GM18873 (cell line): Measurements from ENCODE around the gene INAFM2.

Source experiments
- ATAC-seq: cut with Tn5 transposase; IDR thresholded peaks from one replicate; pipeline ENCODE4 v1.9.1; 2021; ENCODE audit warnings: mild to moderate bottlenecking, moderate library complexity, moderate number of reproducible peaks; ENCODE audit not compliant: unreplicated experiment, low FRiP score

The INAFM2 gene

GRCh38 chr15:40323239-40323952 is at the start of gene INAFM2:
TSS of gene INAFM2 (plus strand) at chr15:40323692. CDS start at chr15:40324056, 364 bp downstream.
- peak; percentile 77 for ATAC-seq

GRCh38 chr15:40274350-40275274 is 48.9 kb upstream of the INAFM2 start:
- no peak for ATAC-seq

DNA sequence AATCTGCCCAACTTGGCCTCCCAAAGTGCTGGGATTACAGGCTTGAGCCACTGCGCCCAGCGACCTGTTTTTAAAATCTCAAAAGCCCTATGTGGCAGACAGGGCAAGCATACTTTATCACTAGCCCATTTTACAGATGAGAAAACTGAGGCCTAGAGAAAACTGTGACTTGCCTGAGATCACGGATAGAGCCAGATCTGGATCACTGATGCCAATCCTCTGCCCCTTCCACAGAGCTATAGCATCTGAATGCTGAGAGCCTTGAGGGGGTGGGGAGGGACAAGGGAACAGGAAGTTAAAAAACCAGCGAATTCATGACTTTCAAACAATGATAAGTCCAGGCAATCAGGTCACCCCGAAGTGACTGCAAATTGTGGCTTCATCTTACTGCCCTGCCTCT is 48.0 kb upstream of the INAFM2 start:
- no peak for ATAC-seq

- no peak for ATAC-seq
Measured at GRCh38 chr15:40275954-40276353, 47.5 kb upstream of the INAFM2 start.

DNA sequence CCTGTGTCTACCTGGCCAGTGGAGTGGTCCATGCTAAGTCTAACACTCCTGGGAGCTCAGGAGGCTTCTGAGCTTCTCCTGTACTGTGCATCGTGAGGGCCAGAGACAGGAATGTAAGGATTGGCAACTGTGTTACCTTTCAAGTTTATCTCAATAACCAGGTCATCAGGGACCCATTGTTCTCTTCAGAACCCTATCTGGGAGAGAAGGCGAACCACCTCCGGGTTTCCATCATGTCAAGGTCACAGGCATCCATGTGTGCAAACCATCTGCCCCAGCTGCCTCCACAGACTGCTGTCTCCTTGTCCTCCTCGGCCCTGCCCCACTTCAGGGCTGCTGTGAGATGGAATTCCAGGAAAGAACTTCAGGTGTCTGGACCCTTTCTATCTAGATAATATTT is 46.6 kb upstream of the INAFM2 start:
- no peak for ATAC-seq

GRCh38 chr15:40277471-40277870 is 46.0 kb upstream of the INAFM2 start:
- no peak for ATAC-seq

GRCh38 chr15:40278026-40278425 is 45.5 kb upstream of the INAFM2 start:
- ATAC-seq = no peak

GRCh38 chr15:40279437-40280141 is 43.9 kb upstream of the INAFM2 start:
- ATAC-seq = no peak

DNA sequence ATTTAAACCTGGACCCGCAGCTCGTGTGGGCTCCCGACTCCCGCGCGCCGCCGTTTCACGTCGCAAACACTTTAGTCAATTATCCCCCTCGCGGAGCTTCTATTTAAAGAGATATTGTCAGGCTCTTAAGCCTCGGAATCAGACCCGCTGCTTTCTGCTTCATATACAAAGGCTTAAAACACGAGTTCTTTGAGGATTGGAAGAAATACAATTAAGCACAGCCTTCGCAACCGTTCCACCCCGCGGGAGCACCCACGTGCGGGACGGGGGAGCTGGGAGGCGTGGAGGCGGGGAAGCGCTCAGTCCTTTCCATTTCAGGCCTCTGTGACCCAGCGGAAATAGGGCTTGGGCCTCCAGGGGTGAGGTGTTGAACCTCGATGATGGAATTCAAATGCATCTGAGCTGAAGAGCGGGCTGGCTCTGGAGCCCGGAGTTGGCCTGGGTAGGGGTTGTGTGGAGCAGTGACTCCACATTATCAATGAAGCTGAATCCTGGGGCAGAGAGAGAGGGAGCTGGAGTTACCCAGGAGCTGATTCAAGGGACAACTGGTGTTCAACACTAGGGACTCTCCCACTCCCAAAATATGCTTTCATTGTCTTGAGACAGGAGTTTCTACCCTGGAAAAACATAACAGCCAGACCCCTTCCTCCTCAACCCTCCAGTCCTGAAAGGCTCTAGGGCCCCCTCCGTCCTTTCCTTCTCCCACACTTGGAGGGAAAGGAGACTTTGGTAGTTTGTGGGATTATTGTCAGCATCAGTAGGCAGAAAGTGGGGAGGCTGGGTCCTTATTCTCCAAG is 43.0 kb upstream of the INAFM2 start:
- ATAC-seq = no peak

- ATAC-seq = no peak
Measured at GRCh38 chr15:40281057-40281800, 42.3 kb upstream of the INAFM2 start.

DNA sequence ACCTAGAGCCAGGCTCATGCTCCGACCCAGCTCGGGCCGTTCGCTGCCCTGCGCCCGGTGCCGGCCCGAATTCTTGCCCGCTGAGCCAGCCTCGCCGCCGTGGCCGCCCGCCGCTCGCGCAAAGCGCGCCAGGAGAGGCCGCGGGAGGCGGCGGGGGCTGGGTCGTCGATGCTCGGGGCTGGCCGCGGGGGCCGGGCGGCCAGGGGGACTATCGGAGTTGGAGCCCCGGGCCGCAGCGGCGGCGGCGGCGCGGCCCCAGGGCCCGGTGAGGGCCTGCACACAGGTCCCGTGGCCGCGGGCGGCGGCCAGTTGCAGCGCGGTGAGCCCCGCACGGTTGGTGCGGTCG is 41.7 kb upstream of the INAFM2 start:
- ATAC-seq = no peak

- no peak for ATAC-seq
Measured at GRCh38 chr15:40282147-40282868, 41.2 kb upstream of the INAFM2 start.

DNA sequence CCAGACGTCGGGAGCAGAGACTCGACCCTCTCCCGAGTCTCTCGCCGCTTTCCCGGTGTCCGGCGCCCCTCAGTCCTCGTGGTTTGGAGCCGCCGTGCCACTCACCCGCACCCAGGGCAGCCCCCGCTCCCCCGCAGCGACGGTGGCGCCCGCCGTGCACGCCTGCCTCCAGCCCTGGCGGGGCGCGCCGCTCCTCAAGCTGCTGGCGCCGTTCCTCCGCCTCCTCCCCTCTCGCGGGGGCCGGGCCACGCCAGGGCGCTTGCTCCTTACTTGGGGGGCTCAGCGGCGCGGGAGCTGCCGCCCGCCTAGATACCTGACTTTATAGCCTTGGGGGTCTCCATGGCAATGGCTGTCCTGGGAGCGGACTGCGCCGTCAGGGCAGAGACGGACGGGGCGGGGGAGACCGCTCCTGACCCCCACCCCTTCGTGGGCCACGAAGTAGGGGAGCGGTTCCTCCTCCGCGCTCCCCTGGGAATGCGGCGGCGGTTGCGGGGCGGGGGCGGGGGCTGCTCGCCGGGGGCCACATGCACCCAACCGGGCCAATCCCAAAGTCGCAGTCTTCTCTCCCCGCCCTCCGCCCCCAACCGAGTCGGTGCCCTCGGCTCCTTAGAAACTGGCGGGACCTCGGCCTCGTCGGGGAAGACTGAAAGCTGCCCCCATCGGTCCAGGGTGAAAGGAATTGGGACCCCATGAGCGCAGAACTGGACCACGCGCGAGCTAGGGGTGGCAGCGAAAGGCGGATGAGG is 40.5 kb upstream of the INAFM2 start, which contains the start of gene ANKRD63:
ANKRD63 (minus strand) TSS at position 196 of the 746 bp plus-strand sequence. CDS start 478 bp downstream, outside the sequence.
- no peak for ATAC-seq

- ATAC-seq = no peak
Measured at GRCh38 chr15:40283615-40284300, 39.7 kb upstream of the INAFM2 start.

DNA sequence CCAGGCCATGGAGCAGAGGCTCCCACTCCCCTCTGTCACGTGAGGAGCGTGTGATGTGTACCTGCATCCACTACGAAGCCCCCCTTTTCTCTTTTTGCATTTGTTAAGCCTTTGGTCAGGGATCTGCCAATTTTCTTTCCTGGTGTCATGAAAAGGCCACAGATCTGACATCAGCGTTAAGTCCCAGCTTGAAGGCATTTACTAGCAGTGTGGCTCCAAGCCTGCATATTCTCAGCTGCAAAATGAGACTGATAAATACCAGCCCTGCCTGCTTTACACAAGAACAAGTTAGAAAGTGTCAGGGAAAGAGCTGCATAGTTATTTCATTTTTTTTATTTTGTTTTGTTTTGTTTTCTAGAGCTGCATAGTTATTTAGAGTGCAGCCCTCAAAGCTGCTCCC is 38.3 kb upstream of the INAFM2 start:
- no peak for ATAC-seq

DNA sequence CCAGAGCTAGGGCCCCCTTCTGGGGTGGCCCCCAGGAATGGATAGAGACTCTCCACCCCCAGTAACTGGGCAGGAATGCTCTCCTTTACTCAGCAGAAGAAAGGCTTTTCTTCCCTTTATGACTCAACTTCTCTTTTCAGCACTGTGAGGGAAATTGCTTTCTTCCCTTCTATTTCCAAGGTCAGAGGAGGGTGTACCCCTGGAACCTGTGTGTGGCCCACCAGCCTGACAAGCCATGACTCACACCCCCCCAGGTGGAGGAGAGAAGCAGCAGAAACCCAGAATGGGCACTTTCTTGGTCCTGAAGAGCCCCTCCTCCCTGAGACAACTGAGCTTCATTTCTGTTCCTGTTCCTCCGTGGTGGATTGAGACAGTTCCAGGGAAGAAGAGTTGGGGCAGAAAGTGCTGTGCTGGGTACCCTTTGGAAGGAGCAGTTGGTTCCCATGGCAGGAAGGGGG is 37.9 kb upstream of the INAFM2 start:
- no peak for ATAC-seq

- ATAC-seq = no peak
Measured at GRCh38 chr15:40286061-40286532, 37.4 kb upstream of the INAFM2 start.
